Activated naive CD8-positive, alpha-beta T cell treated with anti-CD3 and anti-CD28 coated beads, Interleukin-2, amount 10 ng/mL, durations not matched to agents 7 days and 5 days (primary cell): Measurements from ENCODE around the gene OPA3. TPM values are rescaled to one million over a fixed set of nuclear protein-coding genes. Genes with fewer than 3 reads are reported as not detected.
A peak's percentile ranks its signal among the peaks of the same experiment; 100 is the strongest.

Source experiments
- ATAC-seq: fragments of 150-1000 bp; cut with Tn5 transposase; one replicate; pipeline ENCODE4 v1.10.0; 2021; ENCODE audit warnings: low read depth, moderate library complexity
- POLR2A ChIA-PET: fragments of 350-600 bp; sonication (Branson Sonifier 250); formaldehyde crosslinking; loops from one replicate; lab custom pipeline; 2021; ENCODE audit warnings: antibody characterized with exemption; lab: Charles Lee
- DNase-seq: peaks from one replicate; pipeline ENCODE4 v3.0.0; 2021
- H3K27ac Mint-ChIP-seq: one replicate; pipeline ENCODE4 v1.8.0; 2022; ENCODE audit warnings: mild to moderate bottlenecking, mixed read lengths
- H3K27me3 Mint-ChIP-seq: one replicate; pipeline ENCODE4 v1.8.0; 2022; ENCODE audit warnings: mild to moderate bottlenecking, moderate library complexity, mixed read lengths
- H3K36me3 Mint-ChIP-seq: one replicate; pipeline ENCODE4 v1.8.0; 2021; ENCODE audit warnings: mild to moderate bottlenecking, mixed read lengths
- H3K4me1 Mint-ChIP-seq: one replicate; pipeline ENCODE4 v1.8.0; 2021; ENCODE audit warnings: mixed read lengths
- H3K4me3 Mint-ChIP-seq: one replicate; pipeline ENCODE4 v1.8.0; 2022; ENCODE audit warnings: mild to moderate bottlenecking, moderate library complexity, mixed read lengths
- H3K9me3 Mint-ChIP-seq: one replicate; pipeline ENCODE4 v1.8.0; 2021; ENCODE audit warnings: mixed read lengths
- total RNA-seq, 2 experiments: library from RNA; stranded (reverse); gene quantifications; one replicate each; pipeline ENCODE4 v1.2.3, GENCODE V29; 2021

The OPA3 gene
- total RNA-seq, 2 experiments from 2014 or later: 10.6 to 11.8 TPM

GRCh38 chr19:45507872-45508416 lies 76.7 kb downstream of the OPA3 start:
- peaks cover 34% of the 10 kb centered on the region for H3K4me1 Mint-ChIP-seq
- peak overlapping the region; percentile 98 for H3K4me3 Mint-ChIP-seq
- no peaks in the 10 kb centered on the region for H3K9me3 Mint-ChIP-seq
- peaks cover 15% of the 10 kb centered on the region for H3K36me3 Mint-ChIP-seq
- DNase-seq (no peak), ATAC-seq (no peak)
- POLR2A ChIA-PET: interaction anchor here (0.6 to 1.9 kb wide), 11 partner anchors 9 to 184 kb away, joined by 3 to 16 read pairs (median 4); partner anchors contain the start of genes EML2, OPA3, PPM1N and QPCTL
- peak overlapping the region; percentile 95 for H3K27ac Mint-ChIP-seq
- no peaks in the 10 kb centered on the region for H3K27me3 Mint-ChIP-seq

GRCh38 chr19:45506989-45507871 lies 77.4 kb downstream of the OPA3 start, which contains the start of gene VASP:
Gene VASP (plus strand): TSS chr19:45507479. CDS start chr19:45507772, 293 bp downstream.
- POLR2A ChIA-PET: interaction anchor here (0.6 to 1.9 kb wide), 9 partner anchors 8 to 135 kb away, joined by 3 to 16 read pairs (median 4); partner anchors contain the start of genes EML2, OPA3 and PPM1N
- H3K27me3 Mint-ChIP-seq: no peaks in the 10 kb centered on the region
- H3K4me3 Mint-ChIP-seq: peak within 1 kb of the TSS; percentile 98
- peak within 1 kb of the TSS; percentile 96 for H3K27ac Mint-ChIP-seq
- ATAC-seq: peak; percentile 66
- H3K9me3 Mint-ChIP-seq: no peaks in the 10 kb centered on the region
- peaks cover 12% of the 10 kb centered on the region for H3K36me3 Mint-ChIP-seq
- H3K4me1 Mint-ChIP-seq: peaks cover 31% of the 10 kb centered on the region
- DNase-seq: peak; percentile 92

- Mint-ChIP-seq H3K36me3 (peaks cover 12% of the 10 kb centered on the region), H3K4me3 (peak overlapping the region; percentile 87), H3K9me3 (no peaks in the 10 kb centered on the region), H3K4me1 (peaks cover 25% of the 10 kb centered on the region), H3K27me3 (no peaks in the 10 kb centered on the region), H3K27ac (peak overlapping the region; percentile 96)
- DNase-seq: peak; percentile 99
- peak; percentile 72 for ATAC-seq
- POLR2A ChIA-PET: interaction anchor here (0.5 to 1.8 kb wide), 7 partner anchors 9 to 484 kb away, joined by 3 to 5 read pairs (median 4); no protein-coding TSS in a partner anchor
Observed at GRCh38 chr19:45506246-45506988, 78.2 kb downstream of the OPA3 start.

GRCh38 chr19:45505996-45506245 lies 78.7 kb downstream of the OPA3 start:
- no peak for DNase-seq
- H3K9me3 Mint-ChIP-seq: no peaks in the 10 kb centered on the region
- ATAC-seq: no peak
- H3K36me3 Mint-ChIP-seq: peaks cover 12% of the 10 kb centered on the region
- POLR2A ChIA-PET: interaction anchor here (0.5 to 1.8 kb wide), 7 partner anchors 9 to 483 kb away, joined by 3 to 5 read pairs (median 4); no protein-coding TSS in a partner anchor
- H3K27me3 Mint-ChIP-seq: no peaks in the 10 kb centered on the region
- H3K4me3 Mint-ChIP-seq: peak overlapping the region; percentile 81
- peak overlapping the region; percentile 81 for H3K27ac Mint-ChIP-seq
- peaks cover 23% of the 10 kb centered on the region for H3K4me1 Mint-ChIP-seq

- H3K27me3 Mint-ChIP-seq: no peaks in the 10 kb centered on the region
Observed at GRCh38 chr19:45505151-45505995, 79.2 kb downstream of the OPA3 start.

GRCh38 chr19:45503909-45504308 lies 80.7 kb downstream of the OPA3 start:
- Mint-ChIP-seq H3K4me1 (peaks cover 19% of the 10 kb centered on the region), H3K36me3 (peaks cover 11% of the 10 kb centered on the region), H3K27me3 (no peaks in the 10 kb centered on the region), H3K27ac (no peak overlapping the region), H3K9me3 (no peaks in the 10 kb centered on the region), H3K4me3 (no peak overlapping the region)
- POLR2A ChIA-PET: no interaction called here
- ATAC-seq: no peak
- no peak for DNase-seq

More at GRCh38 chr19:45505151-45505995, 79.2 kb downstream of the OPA3 start:
- Mint-ChIP-seq H3K27ac (peak overlapping the region; percentile 43), H3K36me3 (peaks cover 11% of the 10 kb centered on the region), H3K4me3 (peak overlapping the region; percentile 81), H3K9me3 (no peaks in the 10 kb centered on the region), H3K4me1 (peaks cover 20% of the 10 kb centered on the region)
- DNase-seq (no peak), ATAC-seq (no peak)
- POLR2A ChIA-PET: interaction anchor here (0.5 to 1.8 kb wide), 7 partner anchors 9 to 483 kb away, joined by 3 to 8 read pairs (median 4); no protein-coding TSS in a partner anchor

GRCh38 chr19:45502111-45502510 lies 82.5 kb downstream of the OPA3 start:
- ATAC-seq (no peak), DNase-seq (no peak)
- POLR2A ChIA-PET: no interaction called here
- no peak overlapping the region for H3K27ac Mint-ChIP-seq
- H3K9me3 Mint-ChIP-seq: no peaks in the 10 kb centered on the region
- peaks cover 10% of the 10 kb centered on the region for H3K36me3 Mint-ChIP-seq
- no peak overlapping the region for H3K4me3 Mint-ChIP-seq
- H3K27me3 Mint-ChIP-seq: peaks cover 4% of the 10 kb centered on the region
- peaks cover 29% of the 10 kb centered on the region for H3K4me1 Mint-ChIP-seq

GRCh38 chr19:45501730-45502014 lies 82.9 kb downstream of the OPA3 start:
- POLR2A ChIA-PET: interaction anchor here (0.6 kb wide), 1 partner anchor 1290 kb away, joined by 3 read pairs; no protein-coding TSS in a partner anchor
- peaks cover 10% of the 10 kb centered on the region for H3K36me3 Mint-ChIP-seq
- no peak overlapping the region for H3K4me3 Mint-ChIP-seq
- H3K27ac Mint-ChIP-seq: no peak overlapping the region
- no peak for ATAC-seq
- no peaks in the 10 kb centered on the region for H3K9me3 Mint-ChIP-seq
- DNase-seq: no peak
- H3K4me1 Mint-ChIP-seq: peaks cover 31% of the 10 kb centered on the region
- peaks cover 5% of the 10 kb centered on the region for H3K27me3 Mint-ChIP-seq

- peaks cover 6% of the 10 kb centered on the region for H3K27me3 Mint-ChIP-seq
- peaks cover 10% of the 10 kb centered on the region for H3K36me3 Mint-ChIP-seq
- H3K4me3 Mint-ChIP-seq: no peak overlapping the region
- DNase-seq (no peak), ATAC-seq (no peak)
- H3K27ac Mint-ChIP-seq: no peak overlapping the region
- H3K9me3 Mint-ChIP-seq: no peaks in the 10 kb centered on the region
- H3K4me1 Mint-ChIP-seq: peaks cover 29% of the 10 kb centered on the region
- POLR2A ChIA-PET: interaction anchor here (0.6 kb wide), 1 partner anchor 1289 kb away, joined by 3 read pairs; no protein-coding TSS in a partner anchor
Observed at GRCh38 chr19:45500918-45501729, 83.5 kb downstream of the OPA3 start.

- peak; percentile 81 for DNase-seq
- POLR2A ChIA-PET: interaction anchor here (0.8 to 2.0 kb wide), 8 partner anchors 9 to 142 kb away, joined by 3 to 10 read pairs (median 5); no protein-coding TSS in a partner anchor
- Mint-ChIP-seq H3K27me3 (peaks cover 19% of the 10 kb centered on the region), H3K27ac (peak overlapping the region; percentile 8), H3K9me3 (no peaks in the 10 kb centered on the region), H3K4me1 (peaks cover 32% of the 10 kb centered on the region), H3K36me3 (peaks cover 8% of the 10 kb centered on the region), H3K4me3 (peak overlapping the region; percentile 61)
- peak; percentile 21 for ATAC-seq
Observed at GRCh38 chr19:45499196-45500180, 85.1 kb downstream of the OPA3 start.
